Kidney glomerular epithelial cell (primary cell): ENCODE data around the gene CCDC6.
"Not testable (repeated sequence)": the region's sequence is repeated elsewhere in the genome, so short reads cannot be mapped to it uniquely, and the experiment has no call there.

Source experiments
- DNase-seq: peaks from one replicate; lab custom pipeline; 2025; lab: John Stamatoyannopoulos, UW

CCDC6 gene

DNA sequence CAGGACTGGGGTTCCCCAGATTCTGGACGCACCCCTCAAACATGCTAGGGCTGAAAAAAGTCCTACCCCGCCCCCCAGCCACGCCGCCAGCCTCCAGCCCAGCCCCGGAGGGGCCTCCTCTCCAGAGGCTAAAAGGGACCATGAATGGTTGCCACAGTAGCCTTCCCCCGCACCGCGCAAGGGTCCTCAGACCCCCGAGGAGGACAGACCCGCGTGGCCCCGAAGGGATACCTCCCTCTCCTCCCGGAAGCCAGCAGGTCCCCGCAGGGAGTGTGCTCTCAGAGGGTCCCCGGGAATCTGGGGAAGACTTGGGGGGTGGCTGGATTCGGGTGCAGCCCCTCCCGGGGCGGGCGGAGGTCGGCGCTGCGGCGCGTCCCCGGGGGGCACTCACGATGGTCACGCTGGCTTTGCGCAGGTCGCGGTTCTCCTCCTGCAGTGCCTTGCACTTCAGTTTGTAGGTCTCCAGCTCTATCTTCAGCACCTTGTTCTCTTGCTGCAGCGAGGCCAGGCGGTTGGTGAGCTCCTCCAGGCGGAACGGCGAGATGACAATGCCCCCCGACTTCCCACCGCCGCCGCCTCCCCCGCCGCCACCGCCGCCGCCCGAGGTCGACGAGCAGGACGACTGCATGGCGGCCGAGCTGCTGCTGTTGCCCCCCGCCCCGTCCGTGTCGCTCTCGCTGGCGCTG is 482 bp downstream of the CCDC6 start:
- peak; percentile 56 for DNase-seq

DNA sequence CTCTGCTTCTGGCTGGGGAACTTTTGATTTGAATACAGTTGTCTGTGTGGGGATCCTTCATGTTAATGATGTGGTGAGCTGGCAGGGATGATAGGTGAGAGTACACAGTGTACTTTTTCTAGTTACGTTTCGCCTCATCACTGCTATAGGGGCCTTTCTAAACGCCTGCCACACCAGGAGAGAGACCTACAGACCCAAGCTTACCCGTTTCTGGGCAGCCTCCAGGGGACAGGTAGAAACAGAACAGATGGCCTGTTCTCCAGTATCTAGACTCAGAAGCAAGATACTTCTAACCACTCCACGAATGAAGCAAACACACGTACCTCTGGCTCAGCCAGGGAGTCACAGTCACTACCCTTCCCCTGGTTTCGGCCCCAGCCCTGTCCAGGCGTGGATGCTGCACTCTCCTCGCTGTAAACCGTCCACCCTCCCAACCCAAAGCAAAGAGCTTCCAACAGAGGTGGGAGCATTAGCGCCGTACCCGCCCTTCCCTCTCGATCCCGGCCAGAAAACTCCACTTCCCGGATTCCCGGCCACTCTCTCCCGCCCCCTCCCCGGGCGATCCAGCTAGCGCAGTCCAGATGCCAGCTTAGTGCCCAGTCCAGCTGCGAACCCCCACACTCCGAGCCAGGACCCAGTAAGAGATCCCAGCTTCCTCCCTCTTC is 1.2 kb downstream of the CCDC6 start:
- DNase-seq: no peak

DNA sequence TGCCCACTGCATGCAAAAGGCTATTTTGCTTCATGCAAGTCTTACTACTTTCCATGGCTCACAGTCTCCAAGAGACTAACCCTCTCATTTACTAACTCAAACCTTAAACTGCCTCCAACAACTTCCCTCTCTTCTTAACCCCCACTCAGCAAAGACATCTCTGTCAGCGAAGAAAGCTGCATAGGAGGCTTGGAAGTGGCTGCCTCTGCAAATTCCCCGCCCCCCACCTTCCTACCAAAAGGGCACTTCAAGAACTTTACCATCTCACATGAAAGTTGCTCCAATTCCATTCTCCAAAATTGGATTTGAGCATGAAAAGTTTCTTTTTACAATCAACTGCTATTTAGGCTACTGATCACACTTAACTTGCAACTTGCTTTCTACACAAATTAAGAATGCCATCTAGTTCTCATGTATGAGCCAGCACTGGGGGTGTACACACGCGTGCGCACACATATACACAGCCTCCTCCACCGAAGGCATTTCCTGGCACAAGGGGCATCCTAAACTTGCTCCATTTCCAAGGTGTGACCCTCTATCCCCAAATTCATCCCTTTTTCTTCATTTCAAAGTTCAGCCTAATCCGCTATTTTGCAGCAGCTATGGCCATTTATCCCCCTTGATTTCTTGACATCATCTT is 1.8 kb downstream of the CCDC6 start:
- DNase-seq: no peak

DNA sequence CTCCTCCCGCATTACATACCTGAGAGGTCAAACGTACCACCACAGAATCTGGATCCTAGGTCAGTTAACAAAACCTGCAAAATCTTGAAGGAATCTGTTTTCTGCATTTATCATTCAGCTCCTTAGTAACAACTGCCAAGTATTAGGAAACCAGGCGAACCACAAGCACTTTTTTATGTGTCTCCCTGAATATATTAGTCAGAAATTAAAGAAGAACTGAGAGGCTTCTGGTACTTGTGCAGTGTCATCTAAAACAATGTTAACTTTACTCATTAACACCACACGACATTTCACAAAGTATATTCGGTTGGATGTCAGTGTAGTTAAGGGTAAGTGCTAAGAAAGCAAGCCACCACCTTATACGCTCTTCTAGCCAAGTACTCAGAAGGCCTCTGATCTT is 2.5 kb downstream of the CCDC6 start:
- no peak for DNase-seq

DNA sequence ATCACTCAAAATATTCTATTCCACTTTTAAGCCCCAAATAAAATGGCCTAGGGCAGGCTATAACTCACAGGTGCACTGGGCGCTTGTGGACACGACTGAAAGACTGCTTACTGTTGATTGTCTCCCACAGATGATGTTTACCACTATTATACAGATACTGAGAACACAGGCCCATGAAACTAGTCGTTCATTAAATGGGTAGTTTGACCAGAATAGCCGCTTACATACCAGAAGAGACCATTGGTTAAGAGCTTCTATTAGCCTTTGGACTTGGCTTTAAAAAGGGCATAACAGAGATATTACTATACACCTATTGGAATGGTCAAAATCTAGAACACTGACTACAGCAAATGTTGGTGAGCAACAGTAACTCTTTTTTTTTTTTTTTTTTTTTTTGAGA is 4.3 kb downstream of the CCDC6 start:
- no peak for DNase-seq

DNA sequence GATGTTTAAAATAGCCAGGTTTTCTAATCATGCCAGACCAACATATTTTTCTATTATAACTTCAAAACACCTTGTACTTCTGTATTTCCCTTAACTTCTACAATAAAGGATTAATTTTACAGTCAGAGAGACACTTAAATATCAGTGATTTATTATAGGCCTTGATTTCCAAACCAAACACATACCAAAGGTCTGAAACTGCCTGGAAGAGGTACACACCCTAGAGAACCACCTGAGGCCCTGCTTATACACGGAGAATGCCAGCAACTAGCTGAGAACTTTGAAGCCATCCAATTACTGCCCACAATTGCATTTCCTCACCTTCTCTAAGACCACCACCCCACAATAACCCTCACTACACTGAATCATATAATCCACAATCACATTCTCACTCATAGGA is 4.9 kb downstream of the CCDC6 start:
- no peak for DNase-seq

DNA sequence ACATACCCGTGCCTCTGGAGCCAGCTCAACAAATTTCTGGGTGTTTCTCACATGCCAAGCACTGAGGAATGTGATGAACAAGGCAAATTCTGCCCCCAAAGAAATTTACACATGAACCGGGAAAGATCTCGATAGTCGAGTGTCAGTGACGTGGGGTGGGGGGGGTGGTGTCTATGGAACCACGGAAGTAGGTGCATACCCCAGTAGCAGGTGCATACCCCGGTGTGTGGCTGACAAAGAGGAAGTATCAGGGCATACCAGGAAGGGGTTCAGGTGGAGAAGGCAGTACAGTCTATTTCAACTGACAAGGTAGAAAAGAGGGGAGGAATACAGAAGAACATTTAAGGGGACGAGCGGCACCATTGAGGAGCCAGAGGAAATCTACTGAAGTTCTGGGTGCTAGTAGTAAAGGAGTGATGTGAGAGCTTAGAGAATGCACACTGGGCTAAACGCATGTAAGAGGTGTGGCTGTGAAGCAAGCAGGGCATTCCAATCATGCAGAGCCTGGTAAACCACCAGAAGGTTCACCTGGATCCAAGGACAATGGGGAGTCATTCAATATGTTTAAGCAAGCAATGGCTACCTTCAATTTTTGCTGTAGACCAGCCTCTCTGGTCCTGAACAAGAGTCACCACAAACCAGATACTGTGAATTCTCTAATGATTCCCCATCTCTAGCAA is 6.2 kb downstream of the CCDC6 start:
- no peak for DNase-seq

DNA sequence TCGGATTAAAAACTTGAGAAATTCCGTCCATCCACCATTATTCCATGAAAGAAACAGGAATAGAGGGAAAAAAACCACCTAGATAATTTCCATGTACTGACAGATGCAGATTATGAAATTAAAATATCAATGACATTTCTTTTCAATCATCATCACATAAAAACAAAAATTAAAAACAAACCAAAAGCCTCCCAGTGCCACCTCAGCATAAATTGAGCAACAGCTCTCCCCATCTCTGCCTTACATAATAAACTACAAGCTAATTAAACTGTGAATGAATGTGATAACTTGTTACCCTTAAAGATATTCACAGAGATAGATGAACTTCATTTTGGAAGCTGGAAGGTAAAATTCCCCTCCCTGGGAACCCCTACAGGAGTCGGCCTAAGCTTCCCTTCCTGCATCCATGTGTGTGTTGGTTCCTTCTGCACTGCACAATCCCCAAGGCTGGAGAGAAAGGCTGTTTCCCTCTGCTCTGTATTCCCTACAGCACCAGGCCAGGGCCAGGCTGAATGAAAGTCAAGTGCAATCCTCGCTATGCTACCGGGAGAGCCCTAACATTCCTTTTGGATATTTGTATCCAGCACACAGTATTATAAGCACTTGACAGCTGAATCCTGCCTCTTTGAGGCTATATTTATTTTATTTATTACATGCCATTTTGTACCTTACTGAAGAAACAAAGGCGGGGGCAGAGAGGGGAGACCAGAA is 8.1 kb downstream of the CCDC6 start:
- DNase-seq: no peak

DNA sequence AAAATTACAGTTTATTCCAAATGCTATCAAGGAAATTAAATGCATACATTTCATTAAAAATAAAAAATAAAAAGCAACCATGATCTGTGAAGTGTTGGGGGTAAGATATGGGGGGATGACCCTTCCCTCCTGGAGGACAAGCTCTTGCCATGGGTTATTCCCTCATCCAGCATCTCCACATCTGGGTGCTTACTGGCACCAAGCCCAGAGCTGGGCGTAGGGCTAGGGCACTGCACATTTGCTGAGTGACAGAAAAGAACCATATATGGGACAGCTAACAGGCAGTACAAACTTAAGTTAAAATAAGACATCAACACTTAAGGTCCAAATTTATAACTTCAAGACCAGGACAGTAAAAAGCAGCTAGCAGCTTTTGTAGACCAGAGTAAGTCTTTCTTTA is 10.2 kb downstream of the CCDC6 start:
- no peak for DNase-seq

DNA sequence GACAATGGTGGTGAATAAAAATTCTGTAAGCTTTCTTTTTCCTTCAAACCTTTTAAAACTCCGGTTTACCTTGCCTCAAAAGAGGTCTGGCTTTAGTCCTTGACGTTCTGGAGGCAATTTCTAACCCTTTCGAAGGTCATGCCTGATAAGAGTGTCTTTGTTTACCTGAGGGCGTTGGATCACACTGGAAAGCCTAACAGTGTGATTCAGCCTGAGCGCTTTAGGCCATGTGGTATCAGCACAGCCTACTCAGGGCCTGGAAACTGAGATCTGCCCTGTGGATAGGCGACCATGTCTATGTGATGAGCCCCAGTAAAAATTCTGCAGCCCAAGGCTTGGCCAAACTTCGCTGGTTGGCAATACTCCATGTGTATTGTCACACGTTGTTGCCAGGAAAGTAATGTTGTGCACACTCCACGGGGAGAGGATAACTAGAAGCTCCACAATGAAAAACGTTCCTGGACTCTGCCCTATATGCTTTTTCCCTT is 10.7 kb downstream of the CCDC6 start:
- DNase-seq: no peak

DNA sequence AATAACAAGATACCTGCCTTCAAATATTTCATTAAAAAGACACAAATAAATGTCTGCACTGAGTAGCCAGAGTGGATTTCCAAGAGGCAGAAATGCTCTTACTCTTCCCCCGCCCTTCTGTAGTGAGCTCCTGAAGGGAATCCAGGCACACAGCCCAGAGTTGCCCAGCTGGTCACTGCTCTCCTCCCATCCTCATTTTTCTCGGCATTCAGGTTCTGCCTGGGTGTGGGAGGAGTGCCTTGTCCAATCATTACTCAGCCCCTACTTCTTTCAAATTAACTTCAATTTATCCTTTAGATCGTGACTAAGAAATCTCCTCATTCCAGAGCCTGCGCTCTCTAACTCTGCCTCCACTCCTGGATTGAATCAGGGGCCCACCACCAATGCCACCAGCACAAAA is 12.2 kb downstream of the CCDC6 start:
- DNase-seq: peak; percentile 88

DNA sequence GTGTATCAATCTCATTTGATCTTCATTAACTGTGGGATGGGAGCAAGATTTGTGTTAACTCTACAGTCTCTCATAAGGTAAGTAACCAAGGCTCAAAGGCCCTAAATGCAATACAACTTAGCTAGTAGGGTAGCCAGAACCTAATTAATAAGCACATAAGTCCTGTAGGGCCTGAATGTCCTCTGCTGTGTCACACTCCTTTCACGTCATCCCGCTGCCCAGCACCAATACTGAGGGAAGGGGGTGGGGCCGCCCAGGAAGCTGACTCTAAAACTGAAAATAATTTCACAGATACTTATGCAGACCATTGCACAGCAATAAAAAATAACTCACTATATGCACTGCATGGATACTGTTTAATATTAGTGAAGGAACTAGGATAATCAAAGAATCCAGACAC is 13.7 kb downstream of the CCDC6 start:
- no peak for DNase-seq

DNA sequence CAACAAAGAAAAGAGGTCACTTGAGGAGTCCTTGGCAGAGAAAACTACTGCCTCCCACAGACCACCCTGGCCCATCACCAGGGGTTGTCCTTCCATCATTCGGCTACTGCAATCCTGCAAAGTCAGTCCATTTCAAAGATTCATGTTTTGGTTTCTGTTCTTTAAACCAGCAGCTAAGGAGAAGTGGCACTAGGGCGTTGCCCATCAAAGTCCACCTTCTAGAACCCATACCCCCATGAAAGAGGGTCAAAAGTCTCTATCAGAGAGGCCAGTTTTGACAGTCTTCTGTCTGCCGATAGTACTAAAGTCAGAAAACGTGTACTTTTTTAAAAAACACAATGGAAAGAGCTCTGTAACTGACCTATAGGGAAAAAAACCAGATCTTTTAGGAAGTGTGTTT is 14.4 kb downstream of the CCDC6 start:
- no peak for DNase-seq

DNA sequence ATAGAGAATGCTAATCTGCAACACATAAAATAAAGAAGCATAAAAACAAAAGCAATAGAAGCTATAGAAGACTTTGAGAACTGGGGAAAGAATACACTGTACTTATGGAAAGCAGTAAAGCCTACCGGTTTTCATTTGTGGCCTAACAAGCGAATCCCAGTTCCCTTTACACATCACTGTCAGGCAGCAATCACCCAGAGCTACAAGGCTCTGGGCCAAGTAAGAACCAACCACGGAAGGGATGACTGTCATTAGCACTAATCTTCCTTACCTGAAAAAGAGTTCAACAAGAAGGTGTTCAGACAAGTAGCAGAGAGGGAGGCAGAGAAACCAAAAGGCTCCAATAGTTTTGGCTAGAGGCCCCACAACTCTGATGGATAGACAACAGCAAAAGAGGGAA is 15.0 kb downstream of the CCDC6 start:
- DNase-seq: no peak

DNA sequence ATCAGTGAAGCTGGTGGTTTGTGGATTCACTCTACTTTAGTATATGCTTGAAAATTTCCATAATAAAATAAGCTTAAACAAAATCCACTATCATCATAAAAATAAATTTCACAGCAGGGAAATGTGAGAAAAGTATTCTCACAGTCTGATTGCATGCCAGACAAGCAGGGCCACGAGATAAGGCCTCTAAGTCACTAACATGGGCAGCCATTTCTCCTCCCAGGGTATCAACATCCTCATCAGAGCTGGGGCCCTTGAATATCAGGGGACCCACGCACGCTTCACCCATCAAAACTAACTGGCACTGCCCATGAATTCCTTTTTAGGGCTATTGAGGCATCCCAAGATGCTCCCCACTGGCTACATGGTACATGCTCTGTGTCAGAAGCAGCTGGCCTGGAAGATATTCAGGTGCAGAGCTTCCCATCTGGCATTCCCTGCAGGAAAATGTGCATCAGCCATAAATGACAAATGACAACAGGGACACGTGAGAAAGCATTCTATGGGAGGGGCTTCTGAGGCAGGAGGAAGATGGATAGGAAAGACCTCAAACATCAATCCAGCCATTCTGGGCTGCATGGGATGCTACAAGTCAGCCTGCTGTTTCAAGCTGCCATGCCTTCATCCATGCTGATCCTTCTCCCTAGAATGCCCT is 17.4 kb downstream of the CCDC6 start:
- no peak for DNase-seq

DNA sequence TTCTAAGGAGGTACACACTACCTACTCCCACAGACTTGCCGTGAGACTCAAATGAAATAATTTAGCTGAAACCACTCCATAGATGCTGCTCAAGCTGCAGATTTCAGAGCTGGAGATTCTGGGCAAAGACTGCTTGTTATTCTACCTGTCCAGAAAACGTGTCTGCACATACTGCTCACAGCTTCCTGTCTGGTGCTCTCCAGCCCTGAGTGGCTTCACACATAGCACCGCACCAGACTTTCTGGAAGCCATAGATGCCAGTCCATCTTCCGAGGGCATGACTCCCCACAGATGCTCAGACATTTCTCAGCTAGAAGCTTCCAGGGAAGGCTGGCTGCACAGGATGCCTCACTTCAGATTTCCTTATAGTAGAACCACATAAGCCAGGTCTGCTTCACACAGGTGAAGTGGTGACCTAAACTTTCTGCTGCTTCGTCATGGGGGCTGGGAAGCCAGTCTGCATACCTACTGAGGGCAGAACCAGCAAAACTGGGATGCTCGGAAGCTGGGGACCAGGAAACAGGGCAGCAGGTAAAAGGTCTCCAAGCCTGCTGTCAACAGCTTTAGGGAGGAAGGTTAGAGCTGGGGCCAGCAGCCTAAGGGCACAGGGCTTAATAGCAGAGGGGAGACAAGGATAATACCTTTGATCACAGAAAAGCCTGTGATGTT is 18.2 kb downstream of the CCDC6 start:
- no peak for DNase-seq

DNA sequence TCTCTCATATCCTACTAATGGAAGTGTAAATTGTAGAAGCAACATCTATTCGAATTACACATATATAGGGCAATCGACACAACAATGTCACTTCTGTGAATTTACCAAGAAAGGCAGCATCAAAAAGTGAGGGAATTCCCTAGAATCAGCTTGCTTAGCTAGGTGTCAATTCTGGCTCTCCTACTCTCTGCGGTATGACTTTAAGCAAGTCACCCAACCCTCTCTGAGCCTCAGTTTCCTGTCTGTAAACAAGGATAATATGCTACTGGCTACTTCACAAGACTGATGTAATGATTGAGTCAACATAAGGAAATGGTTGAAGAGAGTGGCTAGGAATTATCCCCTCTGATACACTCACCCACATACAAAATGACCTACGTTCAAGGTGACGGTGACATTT is 19.4 kb downstream of the CCDC6 start:
- DNase-seq: no peak

DNA sequence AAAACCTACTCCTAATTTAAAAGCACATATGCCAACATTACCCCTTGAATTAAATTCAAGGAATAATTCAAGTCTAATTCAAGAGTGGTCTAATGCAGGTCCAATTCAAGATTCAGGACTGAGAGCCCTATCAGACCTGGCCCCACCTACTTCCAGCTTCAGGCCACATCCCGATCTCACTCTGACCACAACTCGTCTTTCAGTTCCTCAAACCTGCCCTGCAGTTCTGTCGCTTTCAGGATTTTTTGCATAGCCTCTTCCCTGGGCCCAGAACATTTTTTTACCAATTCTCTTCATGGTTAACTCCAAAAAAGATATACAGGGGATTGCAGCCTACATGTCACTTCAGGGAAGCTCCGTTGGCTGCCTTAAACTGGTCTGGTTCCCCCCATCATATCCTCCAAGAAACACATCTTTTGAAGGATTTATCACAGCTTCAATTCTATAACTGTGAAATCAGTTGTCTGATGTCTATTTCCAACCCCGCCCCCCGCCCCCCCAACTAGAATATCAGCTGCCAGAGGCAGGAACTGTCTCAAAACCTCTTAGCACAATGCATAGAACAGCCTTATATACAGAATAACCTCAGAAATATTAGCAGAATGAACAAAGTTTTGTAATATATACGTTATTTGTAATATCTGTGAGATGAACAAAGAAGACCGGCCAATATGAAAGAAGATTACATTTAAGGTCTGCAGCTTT is 20.8 kb downstream of the CCDC6 start:
- no peak for DNase-seq

DNA sequence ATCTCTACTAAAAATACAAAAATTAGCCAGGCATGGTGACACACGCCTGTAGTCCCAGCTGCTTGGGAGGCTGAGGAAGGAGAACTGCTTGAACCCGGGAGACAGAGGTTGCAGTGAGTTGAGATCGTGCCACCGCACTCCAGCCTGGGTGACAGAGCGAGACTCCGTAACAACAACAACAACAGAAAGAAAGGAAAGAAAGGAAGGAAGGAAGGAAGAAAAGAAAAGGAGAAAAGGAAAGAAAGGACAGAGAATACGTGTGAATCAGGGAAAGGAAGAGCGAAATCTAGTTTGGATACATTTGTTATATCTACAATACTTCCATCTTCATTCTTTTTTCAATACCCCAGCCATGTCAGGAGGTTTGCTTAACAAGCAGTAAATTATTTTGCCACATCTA is 21.5 kb downstream of the CCDC6 start:
- DNase-seq: not testable (repeated sequence)

DNA sequence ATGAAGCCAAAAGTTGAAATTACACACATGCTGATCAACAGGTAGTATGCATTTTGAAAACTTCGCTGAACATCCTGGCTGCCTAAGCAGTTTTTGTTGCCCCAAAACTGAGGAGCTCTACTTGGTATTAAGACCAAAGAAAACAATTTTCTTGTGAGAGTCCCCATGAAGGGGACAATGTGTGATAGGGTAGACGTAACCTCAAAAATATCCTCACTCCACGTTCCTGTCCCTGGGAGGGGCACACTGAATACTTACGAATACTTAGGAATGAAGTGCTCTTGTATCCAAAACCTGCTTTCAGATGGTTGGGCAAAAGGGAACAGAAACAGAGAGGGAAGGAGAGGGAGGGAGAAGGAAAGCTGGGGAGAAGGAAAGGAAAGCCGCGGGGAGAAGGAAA is 24.7 kb downstream of the CCDC6 start:
- no peak for DNase-seq
